ENCODE results near the gene SLC6A6.

SLC6A6 gene

DNA sequence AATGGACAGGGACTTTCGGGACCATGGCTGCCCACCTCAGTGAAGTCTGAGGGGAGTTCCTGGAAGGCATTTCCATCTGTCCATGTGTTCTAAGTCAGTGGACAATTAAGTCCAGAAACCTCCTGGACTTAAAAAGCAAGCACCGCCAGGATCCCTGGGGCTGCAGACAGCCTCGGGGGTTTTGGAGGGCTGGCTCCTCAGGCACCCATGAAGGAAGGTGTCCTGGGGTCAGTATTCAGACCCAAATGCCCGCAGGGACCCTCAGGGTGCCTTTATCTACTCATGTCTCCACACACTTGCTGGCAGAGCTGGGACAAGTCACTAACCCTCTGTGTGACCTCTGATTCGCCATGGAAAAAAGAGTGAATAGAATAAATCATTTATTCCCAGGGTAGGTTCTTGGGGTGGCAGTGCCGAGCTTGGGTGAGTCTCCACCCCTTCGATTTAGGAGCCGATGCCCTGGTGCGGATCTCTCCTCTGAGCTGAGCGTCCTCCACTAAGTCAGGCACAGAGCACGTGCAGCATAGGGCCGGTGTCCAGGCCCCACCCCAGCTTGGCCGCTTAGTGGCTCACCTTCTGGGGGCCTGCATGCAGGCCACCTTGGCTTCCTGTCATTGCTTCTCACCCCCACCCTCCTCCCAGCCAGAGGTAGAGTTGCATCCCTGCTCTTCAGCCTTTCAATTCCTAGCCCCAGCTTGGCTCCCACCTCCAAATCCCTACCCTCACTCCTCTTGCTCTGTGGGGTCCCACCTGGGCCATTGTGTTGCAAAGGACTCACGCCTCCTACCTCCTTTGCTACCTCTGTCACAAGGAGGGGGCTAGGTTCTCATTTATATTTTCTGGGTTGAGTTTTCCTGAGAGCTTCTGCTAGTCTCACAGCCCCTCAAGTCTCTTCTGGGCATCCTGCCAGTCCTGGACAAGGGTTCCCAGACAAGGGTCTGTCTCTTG, 19.9 kb downstream of the SLC6A6 start:
- DNase-seq, result no peak

DNA sequence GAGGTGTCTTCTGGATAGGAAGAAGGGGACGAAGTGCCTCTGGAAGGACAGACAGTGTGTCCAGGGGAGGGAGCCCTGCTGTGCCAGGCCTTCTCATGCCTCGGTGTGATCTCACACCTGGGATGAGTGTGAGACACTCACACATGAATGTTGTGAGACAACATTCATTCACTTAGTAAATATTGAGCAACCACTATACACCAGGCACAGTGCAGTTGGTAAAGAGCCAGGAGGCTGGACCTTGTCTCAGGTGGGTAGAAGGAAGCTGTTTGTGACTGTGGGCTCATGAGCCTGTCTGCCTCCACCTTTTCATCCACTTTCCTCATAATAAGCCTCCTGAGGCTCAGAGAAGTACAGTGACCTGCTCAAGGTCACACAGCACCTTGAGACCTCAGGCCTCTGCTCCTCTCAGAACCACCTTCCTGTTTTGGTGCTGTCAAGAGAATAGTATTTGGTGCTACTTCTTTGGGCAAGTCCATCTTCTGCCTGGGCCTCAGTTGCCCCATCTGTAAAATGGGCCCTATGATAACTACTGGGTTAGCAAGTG, 20.9 kb downstream of the SLC6A6 start:
- DNase-seq, result no peak

DNA sequence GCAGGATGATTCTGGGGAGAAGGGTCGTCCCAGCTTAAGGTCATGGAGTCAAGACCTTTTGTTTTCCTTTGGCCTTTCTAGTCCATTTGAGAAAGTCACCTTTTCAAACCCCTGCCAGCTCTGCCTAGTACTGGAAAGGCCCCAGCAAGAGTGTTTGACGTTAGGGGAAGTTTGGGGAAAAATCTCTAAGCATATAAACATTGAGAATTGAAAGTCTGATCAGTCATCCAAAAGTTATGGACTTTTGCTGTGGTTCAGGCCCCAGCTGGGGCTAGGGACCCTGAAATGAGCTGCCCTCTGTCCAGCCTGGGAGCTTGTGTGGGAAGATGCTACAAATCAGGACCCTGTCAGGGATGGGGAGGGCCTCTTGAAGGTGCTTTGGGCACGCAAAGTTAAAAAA, 21.6 kb downstream of the SLC6A6 start:
- no peak for DNase-seq

DNA sequence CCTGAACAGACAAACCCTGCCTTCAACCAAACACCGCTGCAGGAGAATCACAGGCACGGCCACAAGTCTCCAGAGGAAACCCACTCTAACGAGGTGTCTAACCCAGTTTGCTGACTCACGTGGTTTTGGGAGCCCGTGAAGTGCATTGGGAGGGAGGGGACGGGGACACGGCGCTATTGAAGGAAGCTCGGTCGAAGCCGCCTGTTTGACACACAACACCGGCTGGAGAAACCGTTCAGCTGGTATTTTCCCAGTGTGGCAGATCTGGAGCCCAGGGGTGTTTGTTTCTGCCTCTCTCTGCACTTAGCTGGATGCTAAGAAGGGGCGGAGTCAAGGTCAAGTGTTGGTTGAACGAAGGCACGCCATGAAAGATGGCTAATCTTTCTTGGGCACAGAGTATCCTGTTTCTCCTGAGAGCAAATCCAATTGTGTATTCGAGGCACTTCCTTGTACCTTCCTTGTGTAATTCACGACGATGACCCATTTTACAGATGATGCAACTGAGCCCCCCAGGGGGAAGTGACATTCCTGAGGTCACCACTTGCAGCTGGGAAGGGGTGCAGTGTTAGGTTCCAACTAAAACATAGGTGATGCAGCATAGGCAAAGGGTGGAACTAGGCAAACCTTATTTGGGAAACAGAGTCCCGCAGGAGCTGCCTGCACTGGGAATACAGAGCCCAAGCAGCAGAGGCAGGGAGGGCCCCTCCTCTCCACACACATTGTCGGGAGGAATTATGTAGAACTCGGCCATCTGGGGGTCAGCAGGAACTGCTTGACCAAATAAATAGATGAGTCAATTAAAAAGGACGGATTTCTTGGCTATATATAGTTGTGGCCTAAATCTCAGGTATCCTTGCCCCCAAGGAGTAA, 22.5 kb downstream of the SLC6A6 start:
- DNase-seq, result peak; percentile 44

DNA sequence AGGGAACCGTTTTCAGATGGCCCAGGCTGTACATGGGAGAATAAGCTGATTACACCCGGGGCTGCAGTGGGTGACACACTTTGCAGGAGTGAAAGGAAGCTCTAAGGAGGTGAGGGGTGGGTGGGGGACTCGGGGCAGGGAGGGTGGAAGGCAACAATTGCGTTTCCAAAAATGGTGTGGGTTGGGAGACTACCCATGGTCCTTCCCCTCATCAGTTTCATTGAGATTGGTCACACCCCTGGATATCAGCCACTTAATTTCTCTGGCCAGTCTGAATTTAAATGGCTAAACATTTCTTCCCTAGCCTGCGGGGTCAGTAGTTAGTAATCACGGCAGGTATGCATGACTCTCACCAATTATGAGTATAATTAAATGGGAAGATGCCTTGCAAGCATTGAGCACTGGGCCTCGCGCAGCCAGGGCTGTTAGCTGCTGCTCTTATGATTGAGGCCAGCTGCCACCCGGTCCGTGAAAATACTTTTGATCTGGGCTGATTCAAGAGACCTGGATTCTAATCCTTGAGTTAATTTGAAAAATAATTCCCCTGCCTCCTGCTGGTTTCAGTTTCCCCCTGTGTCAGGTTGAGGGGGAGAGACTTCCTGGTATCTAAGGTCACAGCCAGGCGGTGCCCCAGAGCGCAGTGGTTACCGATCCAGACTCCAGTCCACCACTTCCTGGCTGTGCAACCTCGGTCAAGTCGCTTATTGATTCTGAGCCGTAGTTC, 23.3 kb downstream of the SLC6A6 start:
- DNase-seq, result no peak

DNA sequence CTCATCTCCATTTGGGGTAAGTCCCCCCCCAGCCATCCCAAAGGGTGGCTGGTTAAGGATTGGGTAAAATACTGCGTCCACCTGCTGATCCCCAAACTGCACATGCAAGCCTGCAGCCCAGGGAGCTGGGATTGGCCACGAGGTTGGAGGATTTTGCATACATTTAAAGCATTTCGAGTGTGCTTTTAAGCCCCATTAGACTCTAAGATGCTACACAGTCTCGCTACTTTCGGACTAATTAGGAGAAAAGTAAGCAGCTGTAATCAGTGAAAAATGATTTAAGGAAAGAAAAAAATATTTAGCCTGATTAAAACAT, 23.9 kb downstream of the SLC6A6 start:
- DNase-seq, result no peak

DNA sequence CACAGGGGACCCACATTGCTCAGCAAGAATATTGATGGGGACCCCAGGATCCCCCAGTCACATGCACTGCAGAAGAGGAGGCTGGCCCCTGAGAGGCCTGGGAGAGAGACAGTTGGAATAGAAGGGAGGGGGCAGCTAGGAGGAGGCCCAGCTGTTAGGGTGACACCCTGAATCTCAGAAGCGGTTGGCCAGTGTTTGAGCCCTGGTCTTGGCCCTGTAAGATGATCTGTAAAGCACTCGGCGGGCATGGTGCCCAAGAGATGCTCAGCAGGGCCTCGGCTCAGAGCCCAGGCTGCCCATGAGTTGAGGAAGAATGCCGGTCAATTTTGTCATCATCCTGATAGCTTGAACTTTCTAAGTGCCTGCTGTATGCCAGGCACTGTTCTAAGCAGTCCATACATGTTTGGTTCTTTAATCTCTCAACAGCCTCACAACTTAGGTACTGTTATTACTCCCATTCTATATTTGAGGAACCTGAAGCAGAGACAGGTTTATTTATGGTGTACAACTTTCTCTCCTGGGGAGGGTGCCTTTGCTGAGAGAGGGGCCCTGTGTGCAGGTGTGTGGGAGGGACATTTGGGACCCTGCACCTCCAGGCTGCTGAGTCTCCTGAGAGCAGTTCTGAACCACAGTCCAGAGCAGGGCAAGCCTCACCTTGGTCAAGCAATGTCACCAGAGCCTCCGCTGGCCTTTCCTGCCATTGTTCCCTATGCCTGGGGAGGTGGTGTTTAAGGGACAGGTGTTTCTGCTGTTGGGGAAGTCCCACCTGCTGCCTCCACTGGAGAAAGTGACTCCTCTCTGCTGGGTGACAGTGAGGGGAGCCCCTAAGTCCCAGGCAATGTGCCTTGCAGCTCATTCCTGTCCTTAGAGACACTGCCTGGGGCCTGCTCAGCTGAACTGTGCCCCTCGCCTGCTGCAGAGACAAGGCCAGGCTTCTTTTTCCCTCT, 26.0 kb downstream of the SLC6A6 start:
- DNase-seq, result no peak

DNA sequence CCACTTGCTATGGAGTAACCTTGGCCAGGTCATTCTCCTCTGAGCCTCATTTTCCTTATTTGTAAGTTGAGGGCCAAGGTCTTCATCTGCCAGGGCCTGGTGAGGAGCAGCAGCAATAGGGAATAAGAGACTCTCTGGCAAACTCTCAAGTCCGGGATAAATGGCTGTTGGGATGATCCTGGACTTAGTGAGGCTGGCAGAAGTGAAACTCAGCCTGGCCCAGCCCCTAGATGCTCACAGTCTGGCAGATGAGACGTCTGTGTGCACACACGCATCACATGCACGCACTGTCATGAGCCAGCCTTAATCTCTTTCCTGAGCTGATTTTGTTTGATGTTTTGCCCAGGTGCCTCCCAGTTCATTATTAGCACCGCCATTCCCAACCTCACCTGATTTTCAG, 26.8 kb downstream of the SLC6A6 start:
- no peak for DNase-seq

DNA sequence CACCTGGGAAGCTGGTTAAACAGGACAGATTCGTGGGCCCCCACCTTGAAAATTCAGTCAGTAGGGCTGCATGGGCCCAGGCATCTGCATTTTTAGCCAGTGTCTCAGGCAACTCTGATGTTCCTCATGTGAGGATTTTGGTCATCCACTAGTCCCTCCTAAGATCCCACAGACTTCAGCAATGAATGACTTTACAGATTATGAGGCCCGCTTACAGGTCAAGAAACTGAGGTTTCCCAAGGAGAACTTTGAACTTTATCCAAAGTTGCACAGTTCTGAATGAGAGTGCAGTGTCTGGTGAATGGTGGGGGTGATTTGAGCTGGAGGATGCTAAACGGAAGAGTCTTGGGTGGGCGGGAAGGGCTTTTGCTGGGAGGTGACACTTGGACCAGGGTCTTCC, 27.2 kb downstream of the SLC6A6 start:
- no peak for DNase-seq

DNA sequence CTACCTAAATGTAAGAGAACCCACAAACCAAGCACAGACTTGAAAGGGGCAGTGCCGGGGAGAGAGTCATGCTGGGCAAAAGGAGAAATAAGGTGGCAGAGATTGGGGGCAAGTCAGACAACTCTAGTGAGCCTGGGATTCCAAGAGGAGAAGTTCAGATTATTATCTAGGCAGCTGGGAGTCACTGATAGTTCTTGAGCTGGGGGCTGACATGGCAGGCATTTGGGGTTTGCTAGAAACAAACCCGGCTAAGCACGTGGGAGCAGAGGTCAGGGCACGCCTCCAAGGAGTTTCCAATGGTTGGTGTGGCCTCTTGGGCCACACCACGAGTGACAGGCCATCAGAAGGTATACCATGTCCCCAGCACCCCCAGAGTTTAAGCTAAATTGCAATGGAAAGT, 27.6 kb downstream of the SLC6A6 start:
- no peak for DNase-seq

DNA sequence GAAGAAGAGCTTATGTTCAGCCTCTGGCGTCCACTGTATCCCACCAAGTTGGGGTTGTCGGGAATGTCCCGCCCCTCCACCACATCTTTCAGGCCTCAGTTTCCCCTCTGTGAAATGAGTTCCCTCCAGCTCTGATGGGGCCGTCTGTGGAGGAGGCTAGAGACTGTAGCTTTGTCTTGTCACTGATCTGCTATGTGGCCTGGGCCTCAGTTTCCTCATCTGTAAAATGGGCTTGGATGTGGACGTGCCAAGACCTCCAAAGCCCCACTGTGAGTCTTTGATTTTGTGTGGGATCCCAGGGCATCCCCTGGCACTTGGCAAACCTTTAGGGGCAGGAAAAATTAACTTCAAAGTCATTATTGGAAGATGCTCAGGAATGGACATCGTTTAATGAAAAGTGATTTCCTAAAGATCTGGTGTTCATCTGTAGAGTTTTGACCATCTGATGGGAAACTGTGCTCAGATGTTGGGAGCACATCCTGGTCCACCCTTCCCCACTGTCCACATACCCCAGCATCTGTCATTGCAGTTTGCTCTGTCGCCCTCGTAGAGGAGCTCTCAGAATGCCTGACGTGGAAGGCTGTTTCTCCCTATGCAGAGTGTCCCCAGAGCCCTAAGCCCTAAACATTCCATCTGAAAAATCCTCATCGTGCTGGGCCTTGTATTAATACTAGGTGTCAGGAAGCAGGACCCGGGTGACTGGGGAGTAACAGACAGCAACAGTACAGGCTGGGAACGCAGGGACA, 28.5 kb downstream of the SLC6A6 start:
- DNase-seq, result peak; percentile 39

DNA sequence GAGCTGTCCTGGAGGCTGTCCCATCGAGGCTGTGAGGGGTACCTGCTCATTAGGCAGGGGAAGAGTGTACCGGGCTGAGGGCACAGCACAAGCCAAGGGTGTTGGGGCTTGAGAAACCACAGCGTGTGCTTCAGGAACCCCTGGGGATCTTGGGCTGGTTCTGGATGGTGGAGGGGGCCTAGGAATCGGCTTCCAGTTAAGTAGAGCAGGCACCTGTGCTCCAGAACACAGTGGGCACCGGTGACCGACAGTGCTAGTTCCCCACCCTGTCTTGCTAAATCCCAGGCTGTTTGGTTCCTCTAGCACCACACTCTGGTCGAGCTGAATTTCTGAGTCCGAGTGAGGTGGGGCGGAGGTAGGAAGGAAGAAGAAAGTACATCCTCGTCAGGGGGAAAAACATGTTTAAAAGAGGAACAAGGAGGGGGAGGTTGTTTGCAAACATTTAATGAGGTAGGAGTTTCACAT, 29.1 kb downstream of the SLC6A6 start:
- DNase-seq, result no peak

DNA sequence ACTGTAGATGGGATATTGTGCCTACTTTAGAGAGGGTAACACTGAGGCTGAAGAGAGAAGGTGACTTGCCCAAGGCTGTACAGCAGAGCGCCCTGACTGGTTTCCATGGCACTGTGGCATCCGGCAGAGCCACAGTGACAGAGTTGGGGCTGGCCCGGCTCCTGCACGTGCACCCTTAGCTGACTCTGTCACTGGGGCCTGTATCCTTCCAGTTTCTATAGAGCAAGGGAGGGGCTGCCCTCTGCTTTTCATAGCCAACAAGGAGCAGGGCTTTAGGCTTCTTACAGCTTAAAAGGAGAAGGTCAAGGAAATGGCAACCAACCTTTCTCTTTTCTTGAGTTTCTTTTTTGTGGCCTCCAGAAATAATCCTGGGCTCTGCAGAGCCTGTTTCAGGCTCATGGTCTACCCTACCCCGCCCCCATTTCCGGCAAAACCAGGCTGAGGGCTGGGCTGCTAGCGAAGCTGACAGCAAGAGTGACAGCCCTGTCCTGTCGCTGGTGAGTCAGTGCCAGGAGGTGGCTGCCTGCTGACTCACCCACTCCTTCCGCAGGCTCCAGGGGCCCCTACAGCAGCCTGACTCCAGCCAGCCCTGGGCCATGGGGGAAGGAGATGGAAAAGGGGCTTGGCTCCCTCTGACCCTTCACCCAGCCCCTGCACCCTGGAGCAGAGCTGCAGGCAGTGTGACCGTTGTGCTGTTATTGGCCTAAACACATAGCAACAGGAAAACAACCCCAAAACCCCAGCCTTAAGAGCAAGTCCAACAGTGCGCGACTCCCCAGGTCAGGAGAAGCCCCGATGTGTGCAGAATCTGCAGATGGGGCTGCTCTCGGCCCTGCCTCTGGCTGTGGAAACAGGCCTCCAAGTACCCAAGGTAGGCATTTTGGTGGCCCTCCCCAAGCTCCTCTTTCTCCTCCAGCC, 29.8 kb downstream of the SLC6A6 start:
- DNase-seq, result peak; percentile 95

DNA sequence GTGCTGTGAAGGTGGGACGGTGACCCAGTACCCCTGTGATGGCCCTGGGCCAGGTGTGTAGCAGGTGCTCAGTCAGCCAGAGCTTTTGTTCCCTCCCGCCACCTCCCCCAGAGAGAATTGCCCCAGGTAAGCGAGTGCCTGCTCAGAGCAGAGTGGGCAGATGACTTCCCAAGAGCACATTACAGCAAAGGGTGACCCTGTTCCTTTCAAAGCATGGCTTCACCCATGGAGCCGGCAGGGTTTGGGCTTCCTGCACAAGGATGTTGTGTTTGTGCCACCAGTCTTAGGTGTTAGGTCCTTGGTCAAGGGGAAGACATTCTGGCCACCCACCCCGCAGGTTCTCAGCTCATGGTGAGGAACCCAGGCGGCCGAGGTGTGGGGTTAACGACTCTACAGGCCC, 30.7 kb downstream of the SLC6A6 start:
- DNase-seq, result no peak

DNA sequence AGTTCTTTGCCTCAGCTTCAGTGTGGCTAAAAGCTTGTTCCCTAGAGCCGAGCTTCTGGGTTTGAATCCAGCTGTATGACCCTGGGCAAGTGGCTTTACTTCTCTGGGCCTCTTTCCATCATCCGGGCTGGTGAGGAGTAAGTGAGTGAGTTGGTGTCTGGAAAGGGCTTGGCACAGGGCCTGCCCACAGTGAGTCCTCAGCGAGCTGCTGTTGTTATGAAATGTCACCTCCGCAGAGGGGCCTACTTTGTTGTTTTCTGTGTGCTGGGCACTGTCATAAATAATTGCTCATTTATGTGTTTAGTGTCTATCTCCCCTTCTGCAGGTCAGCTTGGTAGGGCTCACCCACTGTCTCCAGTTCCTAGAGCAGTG, 31.7 kb downstream of the SLC6A6 start:
- no peak for DNase-seq

DNA sequence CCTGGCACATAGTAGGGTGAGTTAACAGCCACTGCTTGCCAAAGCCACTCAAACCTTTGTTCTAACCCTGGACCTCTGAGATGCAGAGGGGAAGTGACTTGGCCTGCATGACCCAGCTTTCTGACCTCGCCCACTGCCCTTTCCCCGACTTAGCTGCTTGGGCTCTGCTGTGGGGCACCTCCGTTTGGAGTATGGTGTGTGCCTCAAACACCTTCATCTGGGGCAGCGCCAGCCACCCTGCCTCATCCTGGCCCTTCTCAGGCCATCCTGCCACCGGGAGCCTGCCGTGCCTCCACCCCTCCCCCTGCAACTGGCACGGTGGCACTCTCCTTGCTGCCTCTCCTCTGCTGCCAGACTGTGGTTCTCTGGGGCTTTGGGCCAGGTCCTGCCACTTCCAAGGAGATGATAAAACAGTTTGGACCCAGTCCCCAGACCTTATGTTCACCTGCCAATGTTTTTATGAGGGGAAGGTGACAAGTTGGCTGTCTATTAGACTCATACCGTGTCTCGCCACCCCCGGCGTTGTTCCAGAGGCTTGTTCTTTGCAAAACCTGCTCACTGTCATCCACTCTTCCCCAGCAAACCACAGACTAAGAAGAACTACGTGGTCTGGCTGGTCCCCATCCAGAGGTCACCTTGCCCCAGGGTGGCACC, 32.2 kb downstream of the SLC6A6 start:
- no peak for DNase-seq

DNA sequence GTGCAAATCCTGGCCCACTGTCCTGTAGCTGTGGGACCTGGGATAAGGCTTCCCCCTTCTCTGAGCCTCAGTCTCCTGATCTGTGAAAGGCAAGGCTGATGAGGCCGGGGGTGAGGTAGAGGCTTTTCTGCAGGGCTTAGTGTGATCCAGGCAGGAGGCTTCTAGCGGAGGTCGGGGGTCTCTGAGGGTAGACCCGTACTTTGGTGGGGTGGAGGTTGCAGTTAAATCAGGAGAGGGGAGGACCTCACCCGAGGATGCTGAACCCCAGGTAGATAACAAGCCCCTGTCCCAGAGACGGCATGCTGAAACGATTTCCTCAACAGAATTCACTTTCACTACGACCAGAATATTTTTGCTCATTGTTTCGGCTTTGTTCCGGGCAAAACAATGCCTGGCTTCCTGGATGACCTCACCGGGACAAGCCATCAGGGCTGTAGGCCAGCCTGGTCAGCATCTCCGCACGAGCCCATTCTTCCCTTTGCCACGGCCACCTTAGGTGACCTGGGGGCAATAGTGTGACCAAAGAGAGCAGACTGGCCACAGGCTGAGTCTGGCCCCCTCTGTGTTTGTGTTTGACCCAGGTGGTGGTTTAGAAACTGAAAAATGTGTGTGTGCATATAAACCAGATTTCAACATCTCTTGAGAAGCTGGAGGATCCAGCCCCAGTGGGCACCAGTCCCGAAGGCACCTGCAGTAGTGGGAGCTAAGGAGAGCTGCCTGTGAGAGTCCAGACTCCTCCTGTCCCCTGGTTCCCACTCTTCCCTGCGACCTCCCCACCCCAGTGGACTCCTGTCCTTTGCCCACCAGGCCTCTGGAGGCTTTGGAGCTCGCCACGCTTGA, 33.0 kb downstream of the SLC6A6 start:
- no peak for DNase-seq

DNA sequence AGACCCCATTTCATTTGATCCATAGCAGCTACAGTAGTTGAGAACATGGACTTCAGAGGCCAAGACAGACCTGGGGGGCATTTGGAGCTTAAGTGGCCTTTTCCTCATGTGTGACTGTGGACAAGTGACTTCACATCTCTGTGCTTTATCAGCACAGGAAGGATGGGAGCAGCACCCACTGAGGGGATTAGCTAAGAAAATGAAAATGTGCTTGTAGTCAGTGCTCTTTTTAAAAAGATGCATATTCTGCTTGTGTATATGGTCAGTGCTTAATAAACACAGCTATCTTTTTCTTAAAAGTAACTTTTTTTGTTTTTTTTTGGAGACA, 34.5 kb downstream of the SLC6A6 start:
- DNase-seq, result no peak

Data from fibroblast of skin of back (primary cell).